MCF 10A (cell line): ENCODE data around the gene LIMA1. TPM values are rescaled to one million over a fixed set of nuclear protein-coding genes. Genes with fewer than 3 reads are reported as not detected.

Experiments
- BruUV-seq: library from RNA; stranded (reverse); fragments of 400-500 nt; replicated peaks from 2 replicates; lab custom pipeline; 2021; lab: Mats Ljungman, UMichigan
- CTCF ChIA-PET: fragments of 300-600 bp; sonication (Branson Sonifier 250); formaldehyde crosslinking; extraction: SDS; loops from one replicate; lab custom pipeline; 2021; ENCODE audit warnings: antibody characterized with exemption, inconsistent platforms; lab: Yijun Ruan, JAX
- POLR2A ChIA-PET: fragments of 300-600, 350-650 bp; sonication (Branson Sonifier 250); formaldehyde crosslinking; extraction: SDS; loops from one replicate; lab custom pipeline; 2020; ENCODE audit warnings: antibody characterized with exemption, inconsistent platforms; lab: Yijun Ruan, JAX
- DNase-seq: peaks from one replicate; pipeline ENCODE4 v3.0.0-alpha.2; 2018; ENCODE audit not compliant: unreplicated experiment
- H3K27ac Mint-ChIP-seq: one replicate; pipeline ENCODE4 v1.8.0; 2022; ENCODE audit warnings: mild to moderate bottlenecking, low read depth, mixed read lengths; ENCODE audit not compliant: unreplicated experiment
- H3K27me3 Mint-ChIP-seq: one replicate; pipeline ENCODE4 v1.8.0; 2022; ENCODE audit warnings: mixed read lengths; ENCODE audit not compliant: insufficient read depth, unreplicated experiment
- H3K36me3 Mint-ChIP-seq: one replicate; pipeline ENCODE4 v1.8.0; 2022; ENCODE audit warnings: mild to moderate bottlenecking, moderate library complexity, mixed read lengths; ENCODE audit not compliant: insufficient read depth, unreplicated experiment
- H3K4me1 Mint-ChIP-seq: one replicate; pipeline ENCODE4 v1.8.0; 2022; ENCODE audit warnings: mixed read lengths; ENCODE audit not compliant: insufficient read depth, unreplicated experiment
- H3K4me3 Mint-ChIP-seq: one replicate; pipeline ENCODE4 v1.8.0; 2022; ENCODE audit warnings: mild to moderate bottlenecking, moderate library complexity, mixed read lengths; ENCODE audit not compliant: unreplicated experiment
- H3K9me3 Mint-ChIP-seq: one replicate; pipeline ENCODE4 v1.8.0; 2022; ENCODE audit warnings: mixed read lengths; ENCODE audit not compliant: unreplicated experiment
- intact Hi-C: fragments of 100-400 bp; cut with micrococcal nuclease; formaldehyde crosslinking; loops from 2 replicates; pipeline ENCODE4 v1.14.1; 2022
- total RNA-seq: library from RNA; stranded (reverse); gene quantifications from 2 replicates; pipeline ENCODE4 v1.2.3, GENCODE V29; 2022
- TF ChIP-seq, protein P1 (sequence below): fragments of 200-600 bp; IDR thresholded peaks from one replicate; pipeline ENCODE4 v1.8.0; 2022; ENCODE audit warnings: antibody characterized with exemption, mild to moderate bottlenecking; ENCODE audit not compliant: unreplicated experiment

Gene LIMA1
- total RNA-seq, 1 experiment from 2014 or later, result 86.0 TPM

GRCh38 chr12:50196537-50196936 lies 86.8 kb downstream of the LIMA1 start:
- H3K4me1 Mint-ChIP-seq, result no peaks in the 10 kb centered on the region
- H3K36me3 Mint-ChIP-seq, result peaks cover 53% of the 10 kb centered on the region
- no peaks in the 10 kb centered on the region for H3K9me3 Mint-ChIP-seq
- BruUV-seq, result no TSS peak
- intact Hi-C loops, result no loop called here
- TF ChIP-seq, protein P1, sequence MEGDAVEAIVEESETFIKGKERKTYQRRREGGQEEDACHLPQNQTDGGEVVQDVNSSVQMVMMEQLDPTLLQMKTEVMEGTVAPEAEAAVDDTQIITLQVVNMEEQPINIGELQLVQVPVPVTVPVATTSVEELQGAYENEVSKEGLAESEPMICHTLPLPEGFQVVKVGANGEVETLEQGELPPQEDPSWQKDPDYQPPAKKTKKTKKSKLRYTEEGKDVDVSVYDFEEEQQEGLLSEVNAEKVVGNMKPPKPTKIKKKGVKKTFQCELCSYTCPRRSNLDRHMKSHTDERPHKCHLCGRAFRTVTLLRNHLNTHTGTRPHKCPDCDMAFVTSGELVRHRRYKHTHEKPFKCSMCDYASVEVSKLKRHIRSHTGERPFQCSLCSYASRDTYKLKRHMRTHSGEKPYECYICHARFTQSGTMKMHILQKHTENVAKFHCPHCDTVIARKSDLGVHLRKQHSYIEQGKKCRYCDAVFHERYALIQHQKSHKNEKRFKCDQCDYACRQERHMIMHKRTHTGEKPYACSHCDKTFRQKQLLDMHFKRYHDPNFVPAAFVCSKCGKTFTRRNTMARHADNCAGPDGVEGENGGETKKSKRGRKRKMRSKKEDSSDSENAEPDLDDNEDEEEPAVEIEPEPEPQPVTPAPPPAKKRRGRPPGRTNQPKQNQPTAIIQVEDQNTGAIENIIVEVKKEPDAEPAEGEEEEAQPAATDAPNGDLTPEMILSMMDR, result no peak
- no peak for DNase-seq
- ChIA-PET POLR2A (interaction anchor here (0.8 to 1.7 kb wide), 2 partner anchors 9 to 25 kb away, joined by 3 to 5 read pairs; no protein-coding TSS in a partner anchor), CTCF (interaction anchor here (0.6 kb wide), 1 partner anchor 176 kb away, joined by 3 read pairs; no protein-coding TSS in a partner anchor)
- no peak overlapping the region for H3K27ac Mint-ChIP-seq
- H3K4me3 Mint-ChIP-seq, result no peak overlapping the region
- H3K27me3 Mint-ChIP-seq, result no peaks in the 10 kb centered on the region

DNA sequence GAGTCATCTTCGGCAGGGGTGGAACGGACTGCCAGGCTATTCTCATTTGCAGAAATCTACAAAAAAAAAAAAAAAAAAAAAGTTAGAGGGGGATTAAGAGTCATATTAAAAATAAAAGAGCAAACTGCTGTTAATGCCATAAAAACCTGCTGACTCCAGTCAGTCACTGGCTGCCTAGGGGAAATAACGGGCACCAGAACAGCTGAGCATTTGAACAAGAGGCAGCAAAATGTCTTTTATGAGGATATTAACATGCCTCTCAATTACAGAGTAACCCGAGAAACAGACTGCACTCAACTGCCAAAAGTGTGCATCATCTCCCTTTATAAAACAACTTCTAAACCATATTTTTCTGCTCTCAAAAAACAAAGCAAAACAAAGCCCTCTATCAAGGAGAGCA lies 87.5 kb downstream of the LIMA1 start:
- Mint-ChIP-seq H3K36me3 (peaks cover 58% of the 10 kb centered on the region), H3K27ac (no peak overlapping the region)

DNA sequence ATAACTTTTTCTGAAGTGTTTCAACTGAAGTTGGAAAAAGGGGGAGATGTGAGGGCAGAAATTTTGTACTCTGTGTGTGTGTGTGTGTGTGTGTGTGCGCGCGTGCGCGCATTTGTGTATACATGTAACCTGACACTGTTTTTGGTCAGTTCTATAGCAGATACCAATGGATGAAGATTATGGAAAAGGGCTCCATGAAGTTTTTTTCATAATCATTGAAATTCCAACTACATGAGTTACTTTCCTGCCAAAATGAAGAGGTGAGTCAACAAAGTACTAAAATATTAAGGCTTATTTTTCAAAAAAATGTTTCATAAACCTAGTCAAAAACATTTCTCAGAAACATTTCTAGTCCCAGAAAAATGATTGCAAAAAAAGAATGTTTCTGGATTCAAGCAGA lies 90.4 kb downstream of the LIMA1 start:
- BruUV-seq, result no TSS peak
- Mint-ChIP-seq H3K27me3 (no peaks in the 10 kb centered on the region), H3K36me3 (peaks cover 53% of the 10 kb centered on the region), H3K27ac (no peak overlapping the region), H3K9me3 (no peaks in the 10 kb centered on the region), H3K4me1 (peaks cover 7% of the 10 kb centered on the region), H3K4me3 (no peak overlapping the region)
- intact Hi-C loops, result no loop called here
- ChIA-PET CTCF (no interaction called here), POLR2A (no interaction called here)
- TF ChIP-seq, protein P1, result no peak
- DNase-seq, result no peak

More for the DNA sequence above, 87.5 kb downstream of the LIMA1 start:
- Mint-ChIP-seq H3K4me1 (no peaks in the 10 kb centered on the region), H3K27me3 (no peaks in the 10 kb centered on the region), H3K9me3 (no peaks in the 10 kb centered on the region), H3K4me3 (no peak overlapping the region)
- DNase-seq, result no peak
- intact Hi-C loops, result no loop called here
- ChIA-PET CTCF (no interaction called here), POLR2A (interaction anchor here (0.6 to 1.7 kb wide), 5 partner anchors 8 to 216 kb away, joined by 3 to 5 read pairs (median 5); partner anchors contain the start of gene CERS5)
- TF ChIP-seq, protein P1, result no peak
- BruUV-seq, result no TSS peak

GRCh38 chr12:50192236-50192635 lies 91.1 kb downstream of the LIMA1 start:
- peaks cover 11% of the 10 kb centered on the region for H3K4me1 Mint-ChIP-seq
- no peak overlapping the region for H3K27ac Mint-ChIP-seq

More at GRCh38 chr12:50192236-50192635, 91.1 kb downstream of the LIMA1 start:
- H3K9me3 Mint-ChIP-seq, result no peaks in the 10 kb centered on the region
- intact Hi-C loops, result no loop called here
- H3K4me3 Mint-ChIP-seq, result no peak overlapping the region
- TF ChIP-seq, protein P1, result no peak
- ChIA-PET CTCF (no interaction called here), POLR2A (no interaction called here)
- peaks cover 53% of the 10 kb centered on the region for H3K36me3 Mint-ChIP-seq
- no TSS peak for BruUV-seq
- DNase-seq, result no peak
- no peaks in the 10 kb centered on the region for H3K27me3 Mint-ChIP-seq
